Raji (cell line): ENCODE results near the gene FNIP2.

Source experiments
- POLR2A ChIP-seq: IDR thresholded peaks from 2 replicates; pipeline ENCODE4 v1.6.1; 2011; ENCODE audit warnings: low read depth, low read length, control low read depth; ENCODE audit not compliant: insufficient read depth

The FNIP2 gene

DNA sequence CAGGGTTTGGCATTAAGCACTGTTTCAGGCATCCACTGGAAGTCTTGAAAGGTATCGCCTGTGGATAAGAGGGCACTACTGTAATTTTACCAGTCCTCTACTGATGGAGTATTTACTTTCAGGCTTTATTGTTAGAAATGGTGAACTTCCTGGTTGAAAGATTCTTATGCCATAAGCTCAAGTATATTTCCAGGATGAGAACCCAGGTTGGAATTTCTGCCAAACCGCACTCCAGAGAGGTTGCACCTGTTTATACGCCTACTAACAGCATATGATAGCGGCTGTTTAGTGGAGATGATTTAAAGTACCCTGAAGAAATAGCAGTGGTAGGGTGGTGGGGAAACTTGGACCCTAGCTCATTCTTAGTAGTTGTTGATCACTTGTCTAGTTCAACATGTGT, 9.9 kb downstream of the FNIP2 start:
- no peak for TF ChIP-seq POLR2A

GRCh38 chr4:158781963-158782362, 13.1 kb downstream of the FNIP2 start:
- no peak for TF ChIP-seq POLR2A

- no peak for TF ChIP-seq POLR2A
These were observed 13.9 kb downstream of the FNIP2 start for GRCh38 chr4:158782551-158783360.

- no peak for TF ChIP-seq POLR2A
These were observed 15.0 kb downstream of the FNIP2 start for GRCh38 chr4:158783785-158784184.

- TF ChIP-seq POLR2A: no peak
These were observed 16.9 kb downstream of the FNIP2 start for GRCh38 chr4:158785718-158786117.

DNA sequence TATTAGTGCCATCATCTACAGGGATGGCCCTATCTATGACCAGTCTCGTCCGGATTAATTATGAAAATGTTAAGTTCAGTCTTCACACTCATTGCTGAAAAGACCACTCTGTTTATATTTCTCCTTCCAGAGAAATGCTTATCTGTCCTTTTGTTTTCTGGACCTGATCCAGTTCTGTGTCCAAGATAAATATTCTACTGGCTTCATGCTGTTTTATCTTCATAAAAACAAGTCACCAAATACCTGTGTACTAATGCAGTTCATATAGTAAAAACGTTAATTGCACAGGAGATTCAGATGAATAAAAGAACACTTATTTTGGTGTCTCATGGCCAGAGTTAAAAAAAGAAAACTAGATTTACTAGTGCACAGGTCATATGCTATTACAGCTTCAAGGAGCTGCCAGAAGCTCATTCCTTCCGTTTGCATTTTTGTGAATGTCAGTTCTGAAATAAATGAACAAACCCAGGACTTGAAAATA, 17.3 kb downstream of the FNIP2 start:
- TF ChIP-seq POLR2A: no peak

GRCh38 chr4:158786955-158787354, 18.1 kb downstream of the FNIP2 start:
- TF ChIP-seq POLR2A: no peak

- no peak for TF ChIP-seq POLR2A
These were observed 19.1 kb downstream of the FNIP2 start for GRCh38 chr4:158787709-158788475.

DNA sequence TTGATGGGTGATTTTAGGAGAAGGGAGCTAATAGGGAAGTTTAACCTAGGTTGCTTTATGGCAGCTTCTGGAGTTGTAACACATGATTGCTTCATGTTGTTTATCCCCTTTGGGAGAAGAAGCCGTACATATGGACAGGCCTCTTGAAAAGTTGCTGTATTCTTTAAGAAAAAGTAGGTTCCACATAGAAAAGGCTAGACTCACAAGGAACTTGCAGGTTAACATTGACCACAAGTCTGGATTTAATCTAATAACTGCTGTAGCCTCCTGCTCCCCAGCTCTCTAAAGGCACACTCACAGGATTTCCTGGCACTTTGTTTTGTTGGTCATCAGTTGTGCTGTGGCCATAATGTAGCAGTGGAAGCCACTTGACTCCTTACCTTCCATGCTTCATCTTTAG, 19.7 kb downstream of the FNIP2 start:
- no peak for TF ChIP-seq POLR2A

GRCh38 chr4:158789853-158790252, 21.0 kb downstream of the FNIP2 start:
- TF ChIP-seq POLR2A: no peak

GRCh38 chr4:158793021-158793420, 24.2 kb downstream of the FNIP2 start:
- no peak for TF ChIP-seq POLR2A

DNA sequence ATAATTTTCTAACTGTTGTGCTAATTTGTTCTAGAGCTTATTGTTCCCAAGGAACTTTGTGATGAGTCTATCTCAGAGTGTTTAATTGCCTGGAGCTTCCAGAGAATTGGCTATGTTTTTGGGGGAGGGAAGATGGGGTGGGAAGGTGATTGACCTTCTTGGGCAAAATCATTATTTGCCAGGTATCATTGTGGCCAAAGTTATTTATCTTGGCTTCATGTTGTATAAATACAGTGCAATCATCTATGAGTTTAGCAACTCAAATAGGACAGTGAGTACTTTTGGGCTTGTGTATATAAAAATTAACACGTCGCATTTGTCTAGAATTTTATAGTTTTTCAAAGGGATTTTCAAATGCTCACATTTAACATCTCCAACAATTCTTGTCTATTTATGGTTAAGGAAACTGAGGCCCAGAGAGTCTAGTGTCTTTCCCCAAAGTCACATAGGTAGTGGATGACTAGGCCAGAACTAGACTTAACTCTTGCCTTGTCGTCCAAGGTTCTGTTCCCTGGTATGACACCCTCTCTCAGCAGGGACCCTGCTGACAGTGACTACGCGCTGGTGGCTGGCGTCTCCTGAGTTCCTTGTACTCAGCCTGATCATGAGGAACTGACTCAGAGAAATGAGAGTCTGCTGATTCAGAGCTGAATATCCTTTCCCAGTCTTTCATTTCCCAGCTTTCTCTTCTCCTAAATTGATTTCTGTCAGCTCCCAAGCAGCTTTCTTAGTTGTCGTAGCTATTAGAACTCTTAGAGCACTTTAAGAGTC, 27.7 kb downstream of the FNIP2 start:
- TF ChIP-seq POLR2A: no peak

GRCh38 chr4:158798062-158798461, 29.2 kb downstream of the FNIP2 start:
- TF ChIP-seq POLR2A: no peak

GRCh38 chr4:158799013-158799770, 30.4 kb downstream of the FNIP2 start:
- no peak for TF ChIP-seq POLR2A

- no peak for TF ChIP-seq POLR2A
These were observed 31.0 kb downstream of the FNIP2 start for GRCh38 chr4:158799856-158800255.
